A673 (cell line): Measurements from ENCODE around the gene PLEKHG3. TPM values are rescaled to one million over a fixed set of nuclear protein-coding genes. Genes with fewer than 3 reads are reported as not detected.

Experiments
- BruUV-seq: library from RNA; stranded (reverse); fragments of 400-500 nt; replicated peaks from 2 replicates; lab custom pipeline; 2021; lab: Mats Ljungman, UMichigan
- CTCF ChIA-PET: fragments of 300-600 bp; sonication (Branson Sonifier 250); formaldehyde crosslinking; loops from one replicate; lab custom pipeline; 2022; ENCODE audit warnings: antibody characterized with exemption; lab: Charles Lee
- POLR2A ChIA-PET: fragments of 300-600 bp; sonication (Branson Sonifier 250); formaldehyde crosslinking; loops from one replicate; lab custom pipeline; 2022; ENCODE audit warnings: antibody characterized with exemption; ENCODE audit not compliant: low non-redundant PET; lab: Charles Lee
- DNase-seq: peaks from one replicate; pipeline ENCODE4 v3.0.0-alpha.2; 2015; ENCODE audit warnings: low spot score
- H3K27ac ChIP-seq: fragments of 200-600 bp; sonication (generic); 2 replicates; pipeline ENCODE4 v1.5.1; 2016; ENCODE audit warnings: mixed run types, low read depth, mild to moderate bottlenecking, mixed read lengths, antibody characterized with exemption, low read length; ENCODE audit not compliant: poor library complexity, severe bottlenecking
- H3K27me3 ChIP-seq: fragments of 200-600 bp; sonication (generic); replicated peaks from 2 replicates; pipeline ENCODE4 v1.6.1; 2017; ENCODE audit warnings: mixed run types, low read depth, mild to moderate bottlenecking, mixed read lengths, antibody characterized with exemption, low read length; ENCODE audit not compliant: insufficient read depth, poor library complexity
- H3K36me3 ChIP-seq: fragments of 200-600 bp; sonication (generic); 2 replicates; pipeline ENCODE4 v1.6.1; 2016; ENCODE audit warnings: mixed run types, mild to moderate bottlenecking, mixed read lengths, antibody characterized with exemption, low read length; ENCODE audit not compliant: insufficient read depth, poor library complexity, severe bottlenecking
- H3K4me1 ChIP-seq: fragments of 200-600 bp; sonication (generic); 2 replicates; pipeline ENCODE4 v1.6.1; 2017; ENCODE audit warnings: mixed run types, mild to moderate bottlenecking, mixed read lengths, antibody characterized with exemption, low read length; ENCODE audit not compliant: insufficient read depth, poor library complexity, severe bottlenecking
- H3K4me3 ChIP-seq: fragments of 200-600 bp; sonication (generic); 2 replicates; pipeline ENCODE4 v1.5.1; 2016; ENCODE audit warnings: low read depth, mixed run types, mild to moderate bottlenecking, mixed read lengths, low read length; ENCODE audit not compliant: poor library complexity, severe bottlenecking
- H3K9me3 ChIP-seq: fragments of 200-600 bp; sonication (generic); 2 replicates; pipeline ENCODE4 v1.6.1; 2016; ENCODE audit warnings: mixed run types, low read depth, mild to moderate bottlenecking, mixed read lengths, antibody characterized with exemption, low read length; ENCODE audit not compliant: poor library complexity, severe bottlenecking
- CTCF ChIP-seq: fragments of 300-800, 200-600 bp; sonication (generic); conservative IDR thresholded peaks from 2 replicates; pipeline ENCODE4 v1.5.1; 2017; ENCODE audit warnings: low read depth, mild to moderate bottlenecking, antibody characterized with exemption, low read length, moderate library complexity, mixed read lengths
- EZH2 ChIP-seq: fragments of 200-600 bp; sonication (generic); IDR thresholded peaks from 2 replicates; pipeline ENCODE4 v1.6.1; 2017; ENCODE audit warnings: borderline replicate concordance, low read depth, mild to moderate bottlenecking, mixed read lengths, antibody characterized with exemption, low read length; ENCODE audit not compliant: poor library complexity, severe bottlenecking
- intact Hi-C: fragments of 100-400 bp; cut with micrococcal nuclease; formaldehyde crosslinking; loops from one replicate; pipeline ENCODE4 v1.10.0; 2022; ENCODE audit not compliant: unreplicated experiment
- total RNA-seq: library from RNA; stranded (reverse); gene quantifications from 2 replicates; pipeline ENCODE4 v1.2.3, GENCODE V29; 2021

PLEKHG3 gene
- total RNA-seq, 1 experiment from 2014 or later: 29.6 TPM

- Histone ChIP-seq H3K27ac (no peak overlapping the region), H3K36me3 (peaks cover 41% of the 10 kb centered on the region), H3K4me1 (no peaks in the 10 kb centered on the region), H3K9me3 (no peaks in the 10 kb centered on the region), H3K27me3 (no peaks in the 10 kb centered on the region), H3K4me3 (no peak overlapping the region)
- ChIA-PET POLR2A (interaction anchor here (0.6 kb wide), 1 partner anchor 30 kb away, joined by 3 read pairs; no protein-coding TSS in a partner anchor), CTCF (no interaction called here)
- BruUV-seq: no TSS peak
- no peak for DNase-seq
- TF ChIP-seq CTCF: no peak
- no peak for TF ChIP-seq EZH2
- intact Hi-C loops: no loop called here
Measured at GRCh38 chr14:64738281-64738804, 34.1 kb downstream of the PLEKHG3 start.

GRCh38 chr14:64741200-64741599 lies 37.0 kb downstream of the PLEKHG3 start:
- intact Hi-C loops: no loop called here
- no TSS peak for BruUV-seq
- no peaks in the 10 kb centered on the region for H3K9me3 ChIP-seq
- TF ChIP-seq EZH2 (no peak), CTCF (no peak)
- CTCF ChIA-PET: no interaction called here
- H3K36me3 ChIP-seq: peaks cover 42% of the 10 kb centered on the region
- no peak overlapping the region for H3K4me3 ChIP-seq
- H3K27me3 ChIP-seq: no peaks in the 10 kb centered on the region
- no peak for DNase-seq
- no peaks in the 10 kb centered on the region for H3K4me1 ChIP-seq
- POLR2A ChIA-PET: no interaction called here
- H3K27ac ChIP-seq: no peak overlapping the region

GRCh38 chr14:64741961-64742360 lies 37.7 kb downstream of the PLEKHG3 start:
- ChIA-PET CTCF (interaction anchor here (0.6 kb wide), 1 partner anchor 135 kb away, joined by 4 read pairs; no protein-coding TSS in a partner anchor), POLR2A (no interaction called here)
- Histone ChIP-seq H3K36me3 (peaks cover 37% of the 10 kb centered on the region), H3K4me1 (no peaks in the 10 kb centered on the region), H3K4me3 (no peak overlapping the region), H3K27me3 (no peaks in the 10 kb centered on the region), H3K27ac (no peak overlapping the region), H3K9me3 (no peaks in the 10 kb centered on the region)
- BruUV-seq: no TSS peak
- intact Hi-C loops: no loop called here
- TF ChIP-seq EZH2: no peak
- no peak for TF ChIP-seq CTCF
- DNase-seq: no peak
